Measurements from ENCODE around the gene HRH4.

Gene HRH4

GRCh38 chr18:24460388-24460787, at the start of gene HRH4:
Gene HRH4 (plus strand): TSS chr18:24460637. CDS start chr18:24460729, 92 bp downstream.
- no peak for FAIRE-seq
- DNase-seq (ENCODE audit: low spot score), result no peak

GRCh38 chr18:24413148-24413547, 47.3 kb upstream of the HRH4 start:
- DNase-seq (ENCODE audit: low spot score) (no peak), FAIRE-seq (no peak)

GRCh38 chr18:24414349-24415003, 46.0 kb upstream of the HRH4 start:
- FAIRE-seq (no peak), DNase-seq (ENCODE audit: low spot score) (no peak)

- FAIRE-seq (no peak), DNase-seq (ENCODE audit: low spot score) (no peak)
Measured at GRCh38 chr18:24417480-24417879, 43.0 kb upstream of the HRH4 start.

GRCh38 chr18:24420551-24420950, 39.9 kb upstream of the HRH4 start:
- DNase-seq (ENCODE audit: low spot score) (no peak), FAIRE-seq (no peak)

GRCh38 chr18:24421831-24422230, 38.6 kb upstream of the HRH4 start:
- DNase-seq (ENCODE audit: low spot score) (no peak), FAIRE-seq (no peak)

GRCh38 chr18:24426073-24426397, 34.4 kb upstream of the HRH4 start:
- DNase-seq (ENCODE audit: low spot score) (no peak), FAIRE-seq (no peak)

- FAIRE-seq, result no peak
- peak; percentile 82 for DNase-seq (ENCODE audit: low spot score)
Measured at GRCh38 chr18:24426398-24427294, 33.8 kb upstream of the HRH4 start, which contains the start of gene IMPACT. Gene IMPACT (plus strand): TSS chr18:24426670. CDS start chr18:24426757, 87 bp downstream.

GRCh38 chr18:24427484-24427883, 33.0 kb upstream of the HRH4 start:
- no peak for FAIRE-seq
- no peak for DNase-seq (ENCODE audit: low spot score)

- FAIRE-seq (no peak), DNase-seq (ENCODE audit: low spot score) (no peak)
Measured at GRCh38 chr18:24428709-24429108, 31.7 kb upstream of the HRH4 start.

- no peak for DNase-seq (ENCODE audit: low spot score)
- FAIRE-seq, result no peak
Measured at GRCh38 chr18:24429188-24429587, 31.2 kb upstream of the HRH4 start.

GRCh38 chr18:24432618-24433017, 27.8 kb upstream of the HRH4 start:
- FAIRE-seq, result no peak
- DNase-seq (ENCODE audit: low spot score), result no peak

GRCh38 chr18:24436939-24437338, 23.5 kb upstream of the HRH4 start:
- FAIRE-seq (no peak), DNase-seq (ENCODE audit: low spot score) (no peak)

- DNase-seq (ENCODE audit: low spot score) (no peak), FAIRE-seq (no peak)
Measured at GRCh38 chr18:24443870-24444269, 16.6 kb upstream of the HRH4 start.

- no peak for FAIRE-seq
- DNase-seq (ENCODE audit: low spot score), result no peak
Measured at GRCh38 chr18:24446453-24446852, 14.0 kb upstream of the HRH4 start.

- DNase-seq (ENCODE audit: low spot score), result no peak
- no peak for FAIRE-seq
Measured at GRCh38 chr18:24446953-24447538, 13.4 kb upstream of the HRH4 start.

- no peak for FAIRE-seq
- no peak for DNase-seq (ENCODE audit: low spot score)
Measured at GRCh38 chr18:24447961-24448360, 12.5 kb upstream of the HRH4 start.

- FAIRE-seq, result no peak
- DNase-seq (ENCODE audit: low spot score), result no peak
Measured at GRCh38 chr18:24456549-24456948, 3.9 kb upstream of the HRH4 start.

- no peak for DNase-seq (ENCODE audit: low spot score)
- FAIRE-seq, result no peak
Measured at GRCh38 chr18:24459772-24460171, 665 bp upstream of the HRH4 start.

GRCh38 chr18:24461996-24462395, 1.6 kb downstream of the HRH4 start:
- no peak for FAIRE-seq
- no peak for DNase-seq (ENCODE audit: low spot score)

- no peak for DNase-seq (ENCODE audit: low spot score)
Measured at GRCh38 chr18:24462838-24463775, 2.7 kb downstream of the HRH4 start.

More at GRCh38 chr18:24462838-24463775, 2.7 kb downstream of the HRH4 start:
- no peak for FAIRE-seq

All from urothelium cell line (cell line).